ENCODE measurements around the gene HSPB1. TPM values are rescaled to one million over a fixed set of nuclear protein-coding genes. Genes with fewer than 3 reads are reported as not detected.
"Not testable (repeated sequence)": the region's sequence is repeated elsewhere in the genome, so short reads cannot be mapped to it uniquely, and the experiment has no call there.

Gene HSPB1
- polyA plus RNA-seq, 1 experiment: 966 TPM

DNA sequence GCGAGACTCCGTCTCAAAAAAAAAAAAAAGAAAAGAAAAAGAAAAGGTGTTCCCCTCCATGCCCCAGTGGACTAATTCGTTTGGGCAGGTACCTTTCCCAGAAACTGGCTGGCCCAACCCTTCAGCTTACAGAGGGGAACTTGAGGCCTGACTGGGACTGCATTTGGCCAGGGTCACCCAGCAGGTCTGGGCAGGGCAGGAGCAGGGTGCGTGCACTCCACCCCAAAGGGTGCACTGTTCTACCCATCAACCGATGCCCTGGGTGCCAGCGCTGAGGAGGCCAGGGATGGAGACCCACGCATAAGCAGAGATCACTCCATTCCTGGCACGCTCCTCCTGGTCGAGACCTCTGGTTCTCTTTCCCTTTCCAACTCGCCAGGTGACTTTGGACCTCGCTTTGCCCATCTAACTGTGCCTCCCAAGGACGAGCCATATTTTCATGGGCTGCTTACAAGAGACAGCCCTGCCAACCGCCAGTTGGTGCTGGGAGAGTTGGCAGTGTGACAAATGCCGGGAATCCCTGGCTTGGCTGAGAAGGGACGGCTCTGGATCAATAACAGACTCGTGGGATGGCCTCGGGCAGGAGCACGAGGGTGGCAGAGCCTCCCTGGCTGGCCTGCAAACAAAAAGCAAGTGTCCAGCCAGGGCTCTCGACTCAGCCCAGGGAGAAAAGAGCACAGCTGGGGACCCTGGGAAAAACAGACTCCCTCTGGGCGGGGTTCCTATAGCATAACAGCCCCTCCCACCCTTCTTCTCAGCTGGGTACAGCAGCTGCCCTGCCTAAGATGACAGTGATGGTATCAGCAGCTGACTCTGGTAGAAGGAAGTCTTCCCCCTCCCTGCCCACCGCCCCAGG, 7.9 kb downstream of the HSPB1 start:
- Histone ChIP-seq H3K36me3 (ENCODE audit: control insufficient read depth, insufficient read depth, low read length) (no peaks in the 10 kb centered on the region), H3K27me3 (ENCODE audit: control insufficient read depth, insufficient read depth, low read length) (no peaks in the 10 kb centered on the region), H3K4me3 (ENCODE audit: low read depth, low read length) (no peak overlapping the region)
- ChIA-PET CTCF (interaction anchor here (3.5 to 9.7 kb wide), 4 partner anchors 17 to 134 kb away, joined by 19 to 217 read pairs (median 92); no protein-coding TSS in a partner anchor), POLR2A (no interaction called here)
- no peak for DNase-seq (ENCODE audit: low read depth)
- TF ChIP-seq, protein P1, sequence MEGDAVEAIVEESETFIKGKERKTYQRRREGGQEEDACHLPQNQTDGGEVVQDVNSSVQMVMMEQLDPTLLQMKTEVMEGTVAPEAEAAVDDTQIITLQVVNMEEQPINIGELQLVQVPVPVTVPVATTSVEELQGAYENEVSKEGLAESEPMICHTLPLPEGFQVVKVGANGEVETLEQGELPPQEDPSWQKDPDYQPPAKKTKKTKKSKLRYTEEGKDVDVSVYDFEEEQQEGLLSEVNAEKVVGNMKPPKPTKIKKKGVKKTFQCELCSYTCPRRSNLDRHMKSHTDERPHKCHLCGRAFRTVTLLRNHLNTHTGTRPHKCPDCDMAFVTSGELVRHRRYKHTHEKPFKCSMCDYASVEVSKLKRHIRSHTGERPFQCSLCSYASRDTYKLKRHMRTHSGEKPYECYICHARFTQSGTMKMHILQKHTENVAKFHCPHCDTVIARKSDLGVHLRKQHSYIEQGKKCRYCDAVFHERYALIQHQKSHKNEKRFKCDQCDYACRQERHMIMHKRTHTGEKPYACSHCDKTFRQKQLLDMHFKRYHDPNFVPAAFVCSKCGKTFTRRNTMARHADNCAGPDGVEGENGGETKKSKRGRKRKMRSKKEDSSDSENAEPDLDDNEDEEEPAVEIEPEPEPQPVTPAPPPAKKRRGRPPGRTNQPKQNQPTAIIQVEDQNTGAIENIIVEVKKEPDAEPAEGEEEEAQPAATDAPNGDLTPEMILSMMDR (IDR thresholded peaks at IDR 0.05; ENCODE audit: insufficient read depth, low read depth, low read length): no peak

DNA sequence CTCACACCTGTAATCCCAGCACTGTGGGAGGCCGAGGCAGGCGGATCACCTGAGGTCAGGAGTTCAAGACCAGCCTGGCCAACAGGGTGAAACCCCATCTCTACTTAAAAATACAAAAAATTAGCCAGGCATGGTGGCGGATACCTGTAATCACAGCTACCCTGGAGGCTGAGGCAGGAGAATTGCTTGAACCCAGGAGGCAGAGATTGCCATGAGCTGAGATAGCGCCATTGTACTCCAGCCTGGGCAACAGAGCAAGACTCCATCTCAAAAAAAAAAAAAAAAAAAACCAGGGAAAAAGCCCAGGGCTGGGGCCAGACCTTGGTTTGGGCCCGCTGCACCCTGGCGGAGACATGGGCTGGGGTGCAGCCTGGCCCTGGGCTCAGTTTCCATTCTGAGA, 9.4 kb downstream of the HSPB1 start:
- H3K4me3 ChIP-seq (ENCODE audit: low read depth, low read length); H3K27me3 ChIP-seq (ENCODE audit: control insufficient read depth, insufficient read depth, low read length); H3K36me3 ChIP-seq (ENCODE audit: control insufficient read depth, insufficient read depth, low read length); POLR2A ChIA-PET; DNase-seq (ENCODE audit: low read depth): not testable (repeated sequence)
- CTCF ChIA-PET: interaction anchor here (1.1 to 9.7 kb wide), 3 partner anchors 19 to 136 kb away, joined by 4 to 217 read pairs (median 136); no protein-coding TSS in a partner anchor

DNA sequence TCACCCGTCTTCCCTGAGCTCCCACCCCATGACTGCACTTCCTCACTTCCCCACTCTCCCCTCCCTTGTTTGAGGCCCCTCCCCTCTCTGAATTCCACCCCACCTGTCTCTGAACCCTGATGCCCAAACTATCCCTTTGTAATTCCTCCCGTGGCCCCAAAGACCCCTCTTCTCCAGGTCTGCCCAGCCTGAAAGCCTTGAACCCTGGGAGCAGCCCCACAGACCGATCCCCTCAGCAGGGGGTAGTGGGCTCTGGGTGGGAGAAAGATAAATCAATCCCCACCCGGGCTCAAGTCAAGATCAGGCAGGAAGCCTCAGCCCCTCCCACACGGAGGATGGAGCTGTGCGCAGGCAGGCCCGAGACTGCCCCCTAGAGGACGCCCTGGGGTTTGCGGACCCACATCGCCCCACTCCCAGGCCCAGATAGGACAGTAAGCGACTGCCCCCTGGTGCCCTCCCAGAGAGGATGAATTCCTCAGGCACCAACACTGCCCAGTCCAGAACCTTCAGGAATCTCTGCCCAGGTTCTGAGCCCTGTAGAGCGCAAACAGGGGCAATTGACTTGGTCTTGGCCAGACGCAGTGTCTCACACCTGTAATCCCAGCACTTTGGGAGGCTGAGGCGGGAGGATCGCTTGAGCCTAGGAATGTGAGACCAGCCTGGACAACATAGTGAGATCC, 11.7 kb downstream of the HSPB1 start:
- DNase-seq (ENCODE audit: low read depth): no peak
- H3K4me3 ChIP-seq (ENCODE audit: low read depth, low read length): no peak overlapping the region
- H3K36me3 ChIP-seq (ENCODE audit: control insufficient read depth, insufficient read depth, low read length): no peaks in the 10 kb centered on the region
- POLR2A ChIA-PET: interaction anchor here (0.6 kb wide), 1 partner anchor 20 kb away, joined by 3 read pairs; no protein-coding TSS in a partner anchor
- TF ChIP-seq, protein P1 (IDR thresholded peaks at IDR 0.05; ENCODE audit: insufficient read depth, low read depth, low read length): peak; percentile 100
- H3K27me3 ChIP-seq (ENCODE audit: control insufficient read depth, insufficient read depth, low read length): no peaks in the 10 kb centered on the region
- CTCF ChIA-PET: interaction anchor here (0.5 to 9.7 kb wide), 35 partner anchors 10 to 321 kb away, joined by 3 to 217 read pairs (median 4); partner anchors contain the start of genes HSPB1 and YWHAG

DNA sequence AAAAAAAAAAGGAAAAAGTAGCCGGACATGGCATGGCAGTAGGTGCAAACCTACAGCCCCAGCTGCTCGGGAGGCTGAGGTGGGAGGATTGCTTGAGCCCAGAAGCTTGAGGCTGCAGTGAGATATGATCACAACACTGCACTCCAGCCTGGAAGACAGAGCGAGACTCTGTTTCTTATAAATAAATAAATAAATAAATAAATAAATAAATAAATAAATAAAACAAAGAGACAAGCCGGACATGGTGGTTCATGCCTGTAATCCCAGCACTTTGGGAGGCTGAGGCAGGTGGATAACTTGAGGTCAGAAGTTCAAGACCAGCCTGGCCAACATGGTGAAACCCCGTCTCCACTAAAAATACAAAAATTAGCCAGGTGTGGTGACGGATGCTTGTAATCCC, 12.3 kb downstream of the HSPB1 start:
- not testable (repeated sequence) for H3K4me3 ChIP-seq (ENCODE audit: low read depth, low read length)
- POLR2A ChIA-PET: interaction anchor here (0.6 kb wide), 1 partner anchor 21 kb away, joined by 3 read pairs; no protein-coding TSS in a partner anchor

DNA sequence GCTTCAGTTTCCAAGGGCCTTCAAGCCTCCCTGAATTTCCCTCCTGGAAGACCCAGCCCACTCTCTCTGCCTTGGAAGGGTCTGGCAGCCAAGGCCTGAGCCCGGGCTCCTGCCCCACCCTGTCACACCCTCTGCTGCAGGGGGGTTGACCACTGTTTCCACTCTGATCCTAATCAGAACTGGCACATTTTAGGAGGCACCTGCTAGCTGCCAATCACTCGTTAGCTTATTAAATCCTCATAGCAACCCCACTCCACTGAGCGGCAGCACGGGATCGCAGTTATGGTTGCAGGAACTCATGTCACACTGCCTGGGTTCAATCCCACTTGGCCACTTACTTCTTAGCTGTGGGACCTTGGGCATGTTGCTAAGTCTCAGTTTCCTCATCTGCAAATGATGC, 12.9 kb downstream of the HSPB1 start:
- Histone ChIP-seq H3K4me3 (ENCODE audit: low read depth, low read length) (no peak overlapping the region), H3K27me3 (ENCODE audit: control insufficient read depth, insufficient read depth, low read length) (no peaks in the 10 kb centered on the region), H3K36me3 (ENCODE audit: control insufficient read depth, insufficient read depth, low read length) (peaks cover 1% of the 10 kb centered on the region; the same call in 1 of the 2 replicates)
- no peak for DNase-seq (ENCODE audit: low read depth)
- TF ChIP-seq, protein P1 (IDR thresholded peaks at IDR 0.05; ENCODE audit: insufficient read depth, low read depth, low read length): no peak
- ChIA-PET CTCF (interaction anchor here (0.6 to 9.7 kb wide), 9 partner anchors 22 to 449 kb away, joined by 3 to 217 read pairs (median 13); partner anchors contain the start of gene YWHAG), POLR2A (no interaction called here)

More for the DNA sequence above, 12.3 kb downstream of the HSPB1 start:
- not testable (repeated sequence) for H3K27me3 ChIP-seq (ENCODE audit: control insufficient read depth, insufficient read depth, low read length); H3K36me3 ChIP-seq (ENCODE audit: control insufficient read depth, insufficient read depth, low read length); DNase-seq (ENCODE audit: low read depth)
- CTCF ChIA-PET: interaction anchor here (0.6 to 9.7 kb wide), 20 partner anchors 11 to 321 kb away, joined by 3 to 217 read pairs (median 6); partner anchors contain the start of genes HSPB1 and YWHAG

All from BJ (cell line).